Measurements from ENCODE around the gene UBTD1. TPM values are rescaled to one million over a fixed set of nuclear protein-coding genes. Genes with fewer than 3 reads are reported as not detected.

The UBTD1 gene
- polyA plus RNA-seq, 4 donors: 1.1 to 7.6 (median 4.8) TPM

- no peaks in the 10 kb centered on the region for H3K27me3 ChIP-seq (ENCODE audit: control insufficient read depth in 3 of 3, insufficient read depth in 3 of 3, low read length in 3 of 3)
- H3K36me3 ChIP-seq (ENCODE audit: control insufficient read depth in 3 of 3, insufficient read depth in 2 of 3, low read depth in 1 of 3, low read length in 3 of 3): peaks cover 0 to 7% (median 0%) of the 10 kb centered on the region in 3 donors
- WGBS, 3 donors: 89 to 97% (median 91%) methylated on average over 2 of the region's 2 CpGs
- FAIRE-seq: no peak
- H3K9me3 ChIP-seq (ENCODE audit: control insufficient read depth in 2 of 2, insufficient read depth in 1 of 2, low read depth in 1 of 2, low read length in 1 of 2): no peaks in the 10 kb centered on the region
- H3K4me3 ChIP-seq (ENCODE audit: low read depth in 1 of 3, low read length in 3 of 3): no peak overlapping the region
- H3K27ac ChIP-seq (ENCODE audit: low read depth in 1 of 3, low read length in 2 of 3): no peak overlapping the region
- peaks cover 0 to 27% (median 0%) of the 10 kb centered on the region in 3 donors for H3K4me1 ChIP-seq (ENCODE audit: control insufficient read depth in 3 of 3, insufficient read depth in 2 of 3, low read depth in 1 of 3, low read length in 2 of 3)
- no peak for DNase-seq
Observed at GRCh38 chr10:97587183-97587582, 88.5 kb downstream of the UBTD1 start.

- FAIRE-seq (no peak), DNase-seq (no peak)
- H3K27me3 ChIP-seq (ENCODE audit: control insufficient read depth in 3 of 3, insufficient read depth in 3 of 3, low read length in 3 of 3): no peaks in the 10 kb centered on the region
- H3K9me3 ChIP-seq (ENCODE audit: control insufficient read depth in 2 of 2, insufficient read depth in 1 of 2, low read depth in 1 of 2, low read length in 1 of 2): no peaks in the 10 kb centered on the region
- H3K36me3 ChIP-seq (ENCODE audit: control insufficient read depth in 3 of 3, insufficient read depth in 2 of 3, low read depth in 1 of 3, low read length in 3 of 3): peaks cover 0 to 7% (median 0%) of the 10 kb centered on the region in 3 donors
- H3K4me1 ChIP-seq (ENCODE audit: control insufficient read depth in 3 of 3, insufficient read depth in 2 of 3, low read depth in 1 of 3, low read length in 2 of 3): peaks cover 0 to 17% (median 0%) of the 10 kb centered on the region in 3 donors
- no peak within 1 kb of the TSS for H3K27ac ChIP-seq (ENCODE audit: low read depth in 1 of 3, low read length in 2 of 3)
- WGBS, 3 donors: 71 to 96% (median 89%) methylated on average over 3 of the region's 3 CpGs
- no peak within 1 kb of the TSS for H3K4me3 ChIP-seq (ENCODE audit: low read depth in 1 of 3, low read length in 3 of 3)
Observed at GRCh38 chr10:97589479-97589878, 90.8 kb downstream of the UBTD1 start, which contains the start of gene C10orf62. Gene C10orf62, plus strand, starts transcription at chr10:97589721. Its CDS starts 177 bp downstream, at chr10:97589898.

- no peak overlapping the region for H3K27ac ChIP-seq (ENCODE audit: low read depth in 1 of 3, low read length in 2 of 3)
- H3K9me3 ChIP-seq (ENCODE audit: control insufficient read depth in 2 of 2, insufficient read depth in 1 of 2, low read depth in 1 of 2, low read length in 1 of 2): no peaks in the 10 kb centered on the region
- no peak for FAIRE-seq
- peaks cover 0 to 7% (median 0%) of the 10 kb centered on the region in 3 donors for H3K36me3 ChIP-seq (ENCODE audit: control insufficient read depth in 3 of 3, insufficient read depth in 2 of 3, low read depth in 1 of 3, low read length in 3 of 3)
- H3K27me3 ChIP-seq (ENCODE audit: control insufficient read depth in 3 of 3, insufficient read depth in 3 of 3, low read length in 3 of 3): no peaks in the 10 kb centered on the region
- no peak for DNase-seq
- whole genome bisulfite sequencing, 3 donors: 80 to 86% (median 86%) methylated on average over 15 of the region's 15 CpGs
- H3K4me1 ChIP-seq (ENCODE audit: control insufficient read depth in 3 of 3, insufficient read depth in 2 of 3, low read depth in 1 of 3, low read length in 2 of 3): peaks cover 0 to 14% (median 0%) of the 10 kb centered on the region in 3 donors
- H3K4me3 ChIP-seq (ENCODE audit: low read depth in 1 of 3, low read length in 3 of 3): no peak overlapping the region
Observed at GRCh38 chr10:97590082-97590747, 91.5 kb downstream of the UBTD1 start.

- no peak overlapping the region for H3K27ac ChIP-seq (ENCODE audit: low read depth in 1 of 3, low read length in 2 of 3)
- H3K4me3 ChIP-seq (ENCODE audit: low read depth in 1 of 3, low read length in 3 of 3): no peak overlapping the region
- H3K27me3 ChIP-seq (ENCODE audit: control insufficient read depth in 3 of 3, insufficient read depth in 3 of 3, low read length in 3 of 3): no peaks in the 10 kb centered on the region
- H3K9me3 ChIP-seq (ENCODE audit: control insufficient read depth in 2 of 2, insufficient read depth in 1 of 2, low read depth in 1 of 2, low read length in 1 of 2): no peaks in the 10 kb centered on the region
- 68 to 69% (median 68%) methylated on average over 5 of the region's 5 CpGs for WGBS, 3 donors
- no peak for FAIRE-seq
- peak in 1 of 2 donors; percentile 51 for DNase-seq
- H3K36me3 ChIP-seq (ENCODE audit: control insufficient read depth in 3 of 3, insufficient read depth in 2 of 3, low read depth in 1 of 3, low read length in 3 of 3): peaks cover 0 to 7% (median 0%) of the 10 kb centered on the region in 3 donors
- peaks cover 0 to 14% (median 0%) of the 10 kb centered on the region in 3 donors for H3K4me1 ChIP-seq (ENCODE audit: control insufficient read depth in 3 of 3, insufficient read depth in 2 of 3, low read depth in 1 of 3, low read length in 2 of 3)
Observed at GRCh38 chr10:97590748-97591495, 92.2 kb downstream of the UBTD1 start.

- H3K27ac ChIP-seq (ENCODE audit: low read depth in 1 of 3, low read length in 2 of 3): no peak overlapping the region
- 78 to 93% (median 89%) methylated on average over 4 of the region's 4 CpGs for WGBS, 3 donors
- H3K4me1 ChIP-seq (ENCODE audit: control insufficient read depth in 3 of 3, insufficient read depth in 2 of 3, low read depth in 1 of 3, low read length in 2 of 3): peaks cover 0 to 14% (median 0%) of the 10 kb centered on the region in 3 donors
- no peaks in the 10 kb centered on the region for H3K9me3 ChIP-seq (ENCODE audit: control insufficient read depth in 2 of 2, insufficient read depth in 1 of 2, low read depth in 1 of 2, low read length in 1 of 2)
- H3K36me3 ChIP-seq (ENCODE audit: control insufficient read depth in 3 of 3, insufficient read depth in 2 of 3, low read depth in 1 of 3, low read length in 3 of 3): peaks cover 0 to 7% (median 0%) of the 10 kb centered on the region in 3 donors
- no peak for DNase-seq
- FAIRE-seq: no peak
- H3K4me3 ChIP-seq (ENCODE audit: low read depth in 1 of 3, low read length in 3 of 3): no peak overlapping the region
- no peaks in the 10 kb centered on the region for H3K27me3 ChIP-seq (ENCODE audit: control insufficient read depth in 3 of 3, insufficient read depth in 3 of 3, low read length in 3 of 3)
Observed at GRCh38 chr10:97593421-97593820, 94.7 kb downstream of the UBTD1 start.

- Histone ChIP-seq H3K4me1 (ENCODE audit: control insufficient read depth in 3 of 3, insufficient read depth in 2 of 3, low read depth in 1 of 3, low read length in 2 of 3) (peaks cover 0 to 2% (median 0%) of the 10 kb centered on the region in 3 donors), H3K27me3 (ENCODE audit: control insufficient read depth in 3 of 3, insufficient read depth in 3 of 3, low read length in 3 of 3) (no peaks in the 10 kb centered on the region), H3K9me3 (ENCODE audit: control insufficient read depth in 2 of 2, insufficient read depth in 1 of 2, low read depth in 1 of 2, low read length in 1 of 2) (no peaks in the 10 kb centered on the region), H3K27ac (ENCODE audit: low read depth in 1 of 3, low read length in 2 of 3) (peak overlapping the region in 1 of 3 donors; percentile 64), H3K36me3 (ENCODE audit: control insufficient read depth in 3 of 3, insufficient read depth in 2 of 3, low read depth in 1 of 3, low read length in 3 of 3) (no peaks in the 10 kb centered on the region), H3K4me3 (ENCODE audit: low read depth in 1 of 3, low read length in 3 of 3) (no peak overlapping the region)
- 39 to 56% (median 45%) methylated on average over 10 of the region's 10 CpGs for WGBS, 3 donors
- FAIRE-seq (no peak), DNase-seq (peak in 1 of 2 donors; percentile 47)
Observed at GRCh38 chr10:97596101-97597082, 97.7 kb downstream of the UBTD1 start.

GRCh38 chr10:97597778-97598177 is 99.1 kb downstream of the UBTD1 start:
- H3K27ac ChIP-seq (ENCODE audit: low read depth in 1 of 3, low read length in 2 of 3): no peak overlapping the region
- no peak for DNase-seq
- no peak overlapping the region for H3K4me3 ChIP-seq (ENCODE audit: low read depth in 1 of 3, low read length in 3 of 3)
- H3K9me3 ChIP-seq (ENCODE audit: control insufficient read depth in 2 of 2, insufficient read depth in 1 of 2, low read depth in 1 of 2, low read length in 1 of 2): no peaks in the 10 kb centered on the region
- H3K27me3 ChIP-seq (ENCODE audit: control insufficient read depth in 3 of 3, insufficient read depth in 3 of 3, low read length in 3 of 3): no peaks in the 10 kb centered on the region
- H3K36me3 ChIP-seq (ENCODE audit: control insufficient read depth in 3 of 3, insufficient read depth in 2 of 3, low read depth in 1 of 3, low read length in 3 of 3): peaks cover 0 to 3% (median 0%) of the 10 kb centered on the region in 3 donors
- no peak for FAIRE-seq
- WGBS, 3 donors: 86 to 92% (median 91%) methylated on average over 2 of the region's 2 CpGs
- no peaks in the 10 kb centered on the region for H3K4me1 ChIP-seq (ENCODE audit: control insufficient read depth in 3 of 3, insufficient read depth in 2 of 3, low read depth in 1 of 3, low read length in 2 of 3)
